Kidney tubule cell (primary cell): ENCODE measurements around the gene SSH3.
"Not testable (repeated sequence)": the region's sequence is repeated elsewhere in the genome, so short reads cannot be mapped to it uniquely, and the experiment has no call there.

ENCODE experiments used
- DNase-seq: peaks from one replicate; pipeline ENCODE4 v3.0.0-alpha.2; 2018; ENCODE audit warnings: low spot score

Gene SSH3

GRCh38 chr11:67312187-67313021 lies 9.1 kb downstream of the SSH3 start:
- peak; percentile 54 for DNase-seq

DNA sequence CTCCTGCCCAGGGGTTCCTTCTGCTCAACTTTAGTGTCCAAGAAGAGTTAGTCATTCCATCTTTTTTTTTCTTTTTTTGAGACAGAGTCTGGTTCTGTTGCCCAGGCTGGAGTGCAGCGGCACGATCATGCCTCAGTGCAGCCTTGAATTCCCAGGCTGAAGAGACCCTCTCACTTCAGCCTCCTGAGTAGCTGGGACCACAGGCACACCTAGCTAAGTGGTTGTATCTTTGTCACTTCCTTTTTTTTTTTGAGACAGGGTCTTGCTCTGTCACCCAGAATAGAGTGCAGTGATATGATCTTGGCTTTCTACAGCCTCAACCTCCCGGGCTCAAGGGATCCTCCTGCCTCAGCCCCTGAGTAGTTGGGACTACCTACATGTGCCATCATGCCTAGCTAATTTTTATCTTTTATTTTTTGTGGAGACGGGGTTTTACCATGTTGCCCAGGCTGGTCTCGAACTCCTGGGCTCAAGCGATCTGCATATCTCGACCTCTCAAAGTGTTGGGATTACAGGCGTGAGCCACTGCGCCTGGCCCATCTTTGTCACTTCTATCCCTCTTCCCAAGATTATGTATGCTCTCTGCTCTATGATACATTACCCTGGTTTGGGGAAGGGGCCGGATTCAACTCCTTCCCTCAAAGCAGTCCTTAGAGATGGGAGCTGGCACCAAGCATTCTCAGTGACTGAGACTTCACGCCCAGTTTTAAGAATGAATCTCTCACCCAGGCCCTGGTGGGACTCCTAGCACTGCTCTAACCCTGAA lies 10.0 kb downstream of the SSH3 start:
- DNase-seq = no peak

DNA sequence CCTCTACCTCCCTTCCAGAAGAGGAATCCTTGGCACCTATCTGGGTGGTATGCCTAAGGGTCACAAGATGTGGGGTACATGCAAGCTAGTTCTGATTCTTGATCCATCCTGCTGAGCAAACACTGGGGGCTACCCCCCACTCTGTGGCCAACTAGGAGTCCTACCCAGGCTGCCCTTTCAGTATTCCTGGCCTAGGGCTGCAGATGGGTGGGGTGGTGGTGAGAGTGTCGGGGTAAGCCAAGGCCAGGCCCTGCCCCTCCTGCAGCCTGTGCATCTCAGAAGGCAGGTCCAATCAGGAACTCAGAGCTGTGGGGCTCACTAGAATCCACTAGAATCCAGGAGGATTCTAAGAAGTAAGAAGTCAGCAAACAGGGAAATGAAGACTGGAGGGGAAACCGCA lies 10.9 kb downstream of the SSH3 start:
- no peak for DNase-seq

- DNase-seq = no peak
These were observed 12.1 kb downstream of the SSH3 start for GRCh38 chr11:67315325-67315909.

DNA sequence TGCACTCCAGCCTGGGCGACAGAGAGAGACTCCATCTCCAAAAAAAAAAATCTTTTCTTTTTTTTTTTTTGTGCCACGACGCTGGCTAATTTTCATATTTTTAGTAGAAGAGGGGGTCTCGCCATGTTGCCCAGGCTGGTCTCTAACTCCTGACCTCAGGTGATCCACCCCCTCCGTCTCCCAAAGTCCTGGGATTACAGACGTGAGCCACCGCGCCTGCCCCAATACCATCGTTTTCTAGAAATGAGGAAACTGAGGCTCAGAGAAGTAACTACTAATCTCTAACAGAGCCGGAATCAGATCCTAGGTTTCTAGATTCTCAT lies 13.5 kb downstream of the SSH3 start:
- no peak for DNase-seq

DNA sequence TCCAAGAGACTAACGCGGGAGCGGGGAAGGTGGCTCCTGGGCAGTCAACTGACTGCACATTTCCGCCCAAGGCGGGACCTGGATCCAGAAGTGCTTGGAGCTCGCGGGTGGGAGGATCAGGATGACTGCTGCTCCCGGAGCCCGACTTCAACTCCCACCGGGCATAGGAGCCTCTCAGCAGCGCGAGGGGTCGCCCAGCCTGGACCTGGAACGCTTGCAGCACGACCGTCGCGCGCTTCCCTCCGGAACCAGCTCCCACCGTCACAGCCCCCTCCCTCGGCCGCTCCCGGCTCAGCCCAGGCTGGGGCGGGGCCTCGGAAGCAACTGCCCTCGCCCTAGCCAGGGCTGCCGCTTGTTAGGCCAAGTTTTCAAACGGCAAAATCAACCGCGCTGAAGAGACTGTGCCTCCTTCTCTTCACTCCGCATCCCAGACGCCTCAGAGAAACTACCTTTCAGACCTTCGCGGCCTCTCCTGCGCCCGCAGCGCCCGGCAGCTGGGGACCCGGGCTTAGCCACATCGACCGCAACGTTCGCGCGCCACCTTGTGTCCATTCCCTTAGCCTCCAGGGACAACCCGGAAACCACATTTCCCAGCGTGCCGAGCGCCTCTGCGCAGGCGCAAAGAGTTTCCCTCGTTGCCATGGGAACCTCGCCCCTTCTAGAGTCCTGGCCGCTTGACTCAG lies 14.0 kb downstream of the SSH3 start:
- DNase-seq = peak; percentile 96

DNA sequence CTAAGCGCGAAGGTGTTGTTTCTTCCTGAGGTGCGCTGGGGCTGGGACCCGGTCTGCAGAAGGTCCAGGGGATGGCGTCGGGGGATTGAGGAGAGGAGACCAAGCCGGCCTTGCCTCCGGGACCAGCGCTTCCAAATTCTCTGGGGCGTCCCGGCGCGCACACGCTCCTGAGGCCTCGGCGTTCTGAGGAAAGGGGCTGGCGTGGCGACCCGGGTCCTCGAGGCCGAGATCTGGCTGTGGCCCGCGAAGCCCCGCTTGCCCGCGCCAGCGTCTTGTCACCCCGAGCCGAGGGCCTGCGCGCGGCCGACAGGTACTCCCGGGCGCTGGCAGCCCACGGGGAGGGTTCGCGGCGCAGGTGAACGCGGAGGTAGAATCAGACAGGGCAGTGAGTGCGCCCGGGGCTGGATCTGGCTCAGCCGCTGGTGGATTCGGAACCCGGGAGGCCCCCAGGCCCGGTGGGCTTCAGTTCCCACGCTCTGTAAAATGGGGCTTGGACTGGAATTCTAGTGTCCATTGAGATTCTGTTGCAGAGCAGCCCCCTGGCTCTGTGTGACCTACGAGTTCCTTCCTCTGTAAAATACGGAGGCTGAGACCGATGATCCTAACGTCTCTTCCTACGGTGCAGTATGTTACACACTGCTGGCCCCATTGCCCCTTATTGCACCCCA lies 14.7 kb downstream of the SSH3 start:
- peak; percentile 14 for DNase-seq

GRCh38 chr11:67318876-67319275 lies 15.5 kb downstream of the SSH3 start:
- DNase-seq = not testable (repeated sequence)

DNA sequence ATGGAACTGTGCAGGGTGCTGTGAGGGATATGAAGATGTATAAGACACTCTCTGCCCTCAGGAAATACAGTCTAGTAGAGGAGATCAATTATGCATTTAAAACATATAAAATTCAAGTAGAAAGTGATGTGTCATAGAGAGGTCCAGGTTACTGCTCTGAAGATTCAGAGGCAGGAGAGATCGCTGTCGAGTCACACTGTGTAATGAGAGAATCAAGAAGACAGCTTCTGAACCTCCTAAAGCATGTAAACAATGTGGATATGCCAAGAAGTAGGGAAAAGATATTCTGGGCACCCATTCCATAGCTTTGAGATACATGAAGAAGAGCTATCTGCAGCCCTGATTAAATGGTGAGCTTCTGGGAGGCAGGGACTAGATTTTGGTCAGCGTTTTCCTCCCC lies 16.7 kb downstream of the SSH3 start:
- no peak for DNase-seq

- DNase-seq = no peak
These were observed 17.4 kb downstream of the SSH3 start for GRCh38 chr11:67320691-67321090.

DNA sequence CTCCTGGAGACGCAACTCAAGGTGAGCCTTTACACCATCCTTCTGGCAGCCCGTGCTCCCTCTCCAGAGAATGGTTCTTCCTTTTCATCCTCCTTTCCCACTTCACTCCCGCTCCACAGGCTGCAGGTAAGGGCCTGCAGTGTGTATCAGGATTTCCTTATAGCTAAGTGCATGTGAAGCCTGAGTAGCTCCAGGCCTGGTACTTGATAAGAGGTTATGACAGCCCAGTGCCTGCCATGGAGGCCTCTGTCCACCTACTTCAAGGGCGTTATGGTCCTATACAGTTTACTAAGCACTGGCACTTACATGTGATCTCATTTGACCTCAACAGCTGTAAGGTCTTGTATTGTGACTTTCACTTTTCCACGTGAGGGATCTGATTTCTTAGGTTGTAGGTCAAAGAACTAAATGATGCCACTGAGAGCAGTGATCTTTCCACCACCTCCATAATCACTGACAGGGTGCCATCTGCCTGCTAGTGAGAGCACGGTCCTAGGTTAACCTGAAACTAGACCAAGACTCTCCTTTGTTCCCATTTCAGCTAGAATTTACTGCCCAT lies 18.1 kb downstream of the SSH3 start:
- no peak for DNase-seq

GRCh38 chr11:67322049-67322448 lies 18.7 kb downstream of the SSH3 start:
- no peak for DNase-seq

- DNase-seq = no peak
These were observed 20.2 kb downstream of the SSH3 start for GRCh38 chr11:67323526-67323925.

DNA sequence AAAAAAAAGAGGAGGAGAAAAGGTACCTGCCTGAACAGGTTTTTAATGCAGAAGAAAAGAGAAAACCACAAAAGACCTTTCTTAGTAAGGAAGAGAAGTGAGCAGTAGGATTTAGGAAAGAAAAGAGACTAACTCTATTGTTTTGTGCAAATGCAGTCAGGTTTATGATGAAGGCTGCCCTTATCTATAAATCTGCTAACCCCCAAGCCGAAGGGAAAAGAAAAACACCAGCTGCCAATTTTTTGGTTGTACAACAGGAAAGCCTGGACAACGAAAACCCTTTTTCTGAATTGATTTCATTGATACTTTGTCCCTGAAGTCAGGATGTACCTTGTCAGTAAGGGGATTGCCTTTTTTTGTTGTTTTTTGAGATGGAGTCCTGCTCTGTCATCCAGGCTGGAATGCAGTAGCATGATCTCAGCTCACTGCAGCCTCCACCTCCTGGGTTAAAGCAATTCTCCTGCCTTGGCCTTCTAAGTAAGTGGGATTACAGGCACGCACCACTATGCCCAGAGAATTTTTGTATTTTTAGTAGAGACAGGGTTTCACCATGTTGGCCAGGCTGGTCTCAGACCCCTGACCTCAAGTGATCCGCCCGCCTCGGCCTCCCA lies 28.9 kb downstream of the SSH3 start:
- no peak for DNase-seq

DNA sequence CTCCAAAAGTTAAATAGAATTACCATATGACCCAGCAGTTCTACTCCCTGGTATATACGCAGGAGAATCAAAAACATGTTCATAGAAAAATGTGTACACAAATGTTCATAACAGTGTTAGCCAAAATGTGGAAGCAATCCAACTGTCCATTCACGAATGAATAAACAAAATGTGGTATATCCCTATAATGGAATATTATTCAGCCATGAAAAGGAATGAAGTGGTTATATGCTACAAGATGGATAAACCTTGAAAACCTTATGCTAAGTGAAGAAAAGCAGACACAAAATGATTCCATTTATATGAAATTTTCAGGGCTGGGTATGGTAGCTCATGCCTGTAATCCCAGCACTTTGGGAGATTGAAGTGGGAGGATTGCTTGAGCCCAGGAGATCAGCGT lies 33.9 kb downstream of the SSH3 start:
- no peak for DNase-seq

DNA sequence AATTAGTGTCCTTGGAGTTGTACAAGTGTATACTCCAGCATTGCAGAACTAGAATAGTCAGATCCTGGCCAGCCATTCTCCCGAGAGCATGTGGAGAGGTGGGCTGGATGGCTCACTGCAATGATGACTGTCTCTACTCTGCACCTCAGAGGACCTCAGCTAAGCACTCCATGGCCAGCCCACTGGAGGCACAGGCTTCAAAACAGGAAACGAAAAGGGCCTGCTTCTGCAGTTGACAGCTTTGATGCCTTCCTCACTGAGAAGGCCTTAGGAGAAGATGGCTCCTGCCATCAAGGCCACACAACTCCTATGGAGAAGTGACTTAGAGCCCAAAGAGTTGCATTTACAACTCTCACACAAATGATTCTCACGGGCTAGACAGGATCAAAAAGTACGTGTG lies 40.9 kb downstream of the SSH3 start:
- DNase-seq = no peak

DNA sequence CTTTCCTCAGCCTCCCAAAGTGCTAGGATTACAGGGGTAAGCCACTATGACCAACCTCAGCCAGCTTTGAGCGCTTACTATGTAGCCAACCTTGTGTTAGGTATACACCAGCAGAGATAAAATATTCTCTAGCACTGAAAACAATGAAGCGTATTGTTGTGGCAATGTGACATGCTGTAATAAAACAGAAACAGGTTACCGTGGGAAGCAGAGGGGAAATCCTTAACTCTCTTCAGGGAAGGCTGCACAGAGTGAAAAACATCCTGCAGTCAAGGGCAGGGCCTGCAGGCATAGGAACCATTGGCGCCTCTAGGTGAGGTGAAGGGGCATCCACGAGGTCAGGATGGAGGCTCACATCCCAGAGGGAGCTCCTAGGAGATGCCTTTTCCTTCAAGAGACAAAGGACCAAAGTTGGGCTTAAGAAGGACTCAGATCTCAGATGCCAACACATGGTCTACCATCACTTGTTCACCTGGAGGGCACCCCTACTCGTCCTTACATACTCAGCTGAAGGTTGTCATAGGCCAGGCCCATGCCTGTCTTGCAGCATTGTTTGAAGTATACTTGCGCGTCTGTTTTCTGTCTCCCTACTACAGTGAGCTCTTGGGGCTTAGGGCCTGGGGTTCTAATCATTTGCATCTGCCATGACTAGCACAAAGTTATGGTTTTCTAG lies 42.1 kb downstream of the SSH3 start:
- DNase-seq = peak; percentile 36

- peak; percentile 77 for DNase-seq
These were observed 42.8 kb downstream of the SSH3 start for GRCh38 chr11:67345920-67346819.

DNA sequence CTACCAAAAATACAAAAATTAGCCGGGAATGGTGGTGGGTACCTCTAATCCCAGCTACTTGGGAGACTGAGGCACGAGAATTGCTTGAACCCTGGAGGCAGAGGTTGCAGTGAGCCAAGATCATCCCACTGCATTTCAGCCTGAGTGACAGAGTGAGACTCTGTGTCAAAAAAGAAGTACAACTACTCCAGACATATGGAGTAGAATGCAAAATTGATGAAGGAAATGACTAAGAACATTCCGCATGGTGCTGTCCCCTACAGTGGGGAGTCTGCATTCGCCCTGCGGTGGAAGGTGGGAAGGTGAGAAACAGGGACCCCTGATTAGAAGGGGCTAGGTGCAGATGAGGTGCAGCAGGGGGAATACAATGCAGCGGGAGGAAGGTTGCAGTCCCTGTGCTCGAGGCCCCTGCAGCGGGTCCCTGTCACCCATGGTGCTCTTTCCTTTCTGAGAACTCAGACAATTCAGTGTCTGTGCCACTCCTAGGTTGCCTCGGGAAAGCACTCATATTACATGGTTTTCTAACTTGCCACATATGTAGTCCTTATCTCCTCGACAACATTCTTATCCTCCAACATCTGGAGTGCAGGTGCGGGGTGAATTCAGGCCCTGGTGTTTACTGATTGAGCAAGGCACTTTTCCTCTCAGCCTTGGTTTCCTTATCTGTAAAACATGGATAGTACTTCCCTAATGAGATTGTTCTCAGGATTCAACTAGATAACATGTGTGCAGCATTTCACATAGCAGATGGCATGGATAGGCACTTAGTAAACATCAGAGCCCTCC lies 44.8 kb downstream of the SSH3 start:
- DNase-seq = no peak
